Transverse colon (tissue), 3 donors: Measurements from ENCODE around the gene PAOX.
"Not testable (repeated sequence)": the region's sequence is repeated elsewhere in the genome, so short reads cannot be mapped to it uniquely, and the experiment has no call there.

Experiments used
- CTCF ChIP-seq, 5 experiments: fragments of 200-600 bp in 3 of 5; fragments of 450-650 bp in 2 of 5; sonication (generic) in 3 of 5; IDR thresholded peaks; 1 replicate in 2 of 5; 2 replicates in 3 of 5; pipeline ENCODE4 v1.5.1; 2016 to 2017; ENCODE audit warnings: antibody characterized with exemption in 5 of 5, inconsistent platforms in 3 of 5, mild to moderate bottlenecking in 2 of 5, moderate library complexity in 1 of 5
- EP300 ChIP-seq: sonication (generic); formaldehyde crosslinking; IDR thresholded peaks from one replicate; pipeline ENCODE4 v1.6.1; 2017; ENCODE audit warnings: antibody characterized with exemption, low read depth

DNA sequence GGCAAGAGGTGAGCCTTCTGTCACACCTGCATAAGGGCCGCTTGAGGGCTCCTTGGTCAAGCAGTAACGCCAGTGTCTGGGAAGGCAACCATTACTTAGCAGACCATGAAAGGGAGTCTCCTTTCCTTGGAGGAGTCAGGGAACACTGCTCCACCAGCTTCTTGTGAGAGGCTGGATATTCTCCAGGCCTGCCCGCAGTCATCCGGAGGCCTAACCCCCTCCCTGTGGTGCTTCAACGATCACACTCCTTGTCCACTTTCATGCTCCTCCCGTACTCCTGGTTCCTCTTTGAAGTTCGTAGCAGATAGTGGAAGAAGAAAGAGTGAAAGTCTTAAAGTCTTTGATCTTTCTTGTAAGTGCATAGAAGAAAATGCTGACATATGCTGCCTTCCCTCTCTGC lies 11.6 kb upstream of the PAOX start:
- TF ChIP-seq EP300; CTCF (IDR thresholded peaks at IDR 0.05): not testable (repeated sequence)
